PFSK-1 (cell line): ENCODE data around the gene DNTTIP2.

Experiments used
- FOXP2 ChIP-seq: optimal IDR thresholded peaks from 2 replicates; pipeline ENCODE3; 2011; ENCODE audit warnings: borderline replicate concordance, control low read depth, inconsistent platforms; ENCODE audit not compliant: insufficient read depth; ENCODE audit errors: extremely low read length, extremely low read depth
- SIN3A ChIP-seq: IDR thresholded peaks from 2 replicates; pipeline ENCODE4 v1.6.1; 2012; ENCODE audit warnings: mild to moderate bottlenecking, low read length, moderate library complexity, borderline replicate concordance; ENCODE audit not compliant: insufficient read depth

DNA sequence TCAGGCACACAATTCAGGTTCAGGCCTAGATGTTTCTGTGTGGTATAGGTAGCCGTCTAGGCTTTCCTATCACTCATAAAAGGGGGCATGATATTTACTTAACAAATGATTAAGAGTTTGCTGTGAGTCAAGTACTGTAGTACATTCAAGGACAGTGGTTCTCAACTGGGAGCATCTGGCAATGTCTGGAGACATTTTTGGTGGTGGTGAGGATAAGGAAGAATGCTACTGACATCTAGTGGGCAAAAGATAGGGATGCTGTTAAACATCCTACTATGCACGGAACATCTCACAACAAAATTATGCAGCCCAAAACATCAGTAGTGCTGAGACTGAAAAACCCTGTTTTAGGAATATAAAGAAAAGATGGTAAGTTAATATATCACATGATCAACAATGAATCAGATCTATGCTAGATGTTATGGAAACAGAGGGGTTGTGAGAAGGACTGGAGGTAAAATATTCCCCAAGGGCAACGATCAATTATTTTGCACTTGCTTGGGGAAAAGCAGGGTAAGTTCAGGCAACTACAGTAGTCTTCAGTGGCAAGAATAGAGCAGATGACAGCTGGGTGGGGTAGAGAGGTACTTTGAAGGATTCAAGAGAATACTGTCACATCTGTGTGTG is 4.9 kb downstream of the DNTTIP2 start:
- TF ChIP-seq FOXP2 (no peak), SIN3A (no peak)
